ENCODE measurements around the gene TACR1. TPM values are rescaled to one million over a fixed set of nuclear protein-coding genes. Genes with fewer than 3 reads are reported as not detected.

TACR1 gene
- total RNA-seq, 4 donors from 2014 or later, result 1.1 to 5.6 TPM; not detected in 2

DNA sequence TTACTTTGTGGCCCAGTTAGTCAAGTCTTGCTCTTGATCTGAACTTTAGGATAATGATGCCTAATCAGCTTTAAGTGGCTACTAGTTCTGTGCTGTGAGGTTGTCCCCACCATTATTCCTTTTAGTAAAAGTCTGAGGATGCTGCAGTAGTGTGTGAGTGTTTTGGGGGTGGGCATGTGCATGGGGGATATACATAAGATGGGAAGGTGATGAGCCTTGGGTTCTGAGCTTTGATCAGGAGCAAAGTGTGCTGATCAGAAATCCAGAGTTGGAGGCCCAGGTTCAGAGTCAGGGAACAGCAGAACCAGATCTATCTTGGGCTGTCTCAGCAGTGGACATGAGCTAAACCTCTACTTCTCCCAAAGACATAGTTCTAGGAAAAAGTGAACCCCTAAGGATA is 174.1 kb downstream of the TACR1 start:
- TF ChIP-seq, protein P1, sequence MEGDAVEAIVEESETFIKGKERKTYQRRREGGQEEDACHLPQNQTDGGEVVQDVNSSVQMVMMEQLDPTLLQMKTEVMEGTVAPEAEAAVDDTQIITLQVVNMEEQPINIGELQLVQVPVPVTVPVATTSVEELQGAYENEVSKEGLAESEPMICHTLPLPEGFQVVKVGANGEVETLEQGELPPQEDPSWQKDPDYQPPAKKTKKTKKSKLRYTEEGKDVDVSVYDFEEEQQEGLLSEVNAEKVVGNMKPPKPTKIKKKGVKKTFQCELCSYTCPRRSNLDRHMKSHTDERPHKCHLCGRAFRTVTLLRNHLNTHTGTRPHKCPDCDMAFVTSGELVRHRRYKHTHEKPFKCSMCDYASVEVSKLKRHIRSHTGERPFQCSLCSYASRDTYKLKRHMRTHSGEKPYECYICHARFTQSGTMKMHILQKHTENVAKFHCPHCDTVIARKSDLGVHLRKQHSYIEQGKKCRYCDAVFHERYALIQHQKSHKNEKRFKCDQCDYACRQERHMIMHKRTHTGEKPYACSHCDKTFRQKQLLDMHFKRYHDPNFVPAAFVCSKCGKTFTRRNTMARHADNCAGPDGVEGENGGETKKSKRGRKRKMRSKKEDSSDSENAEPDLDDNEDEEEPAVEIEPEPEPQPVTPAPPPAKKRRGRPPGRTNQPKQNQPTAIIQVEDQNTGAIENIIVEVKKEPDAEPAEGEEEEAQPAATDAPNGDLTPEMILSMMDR (IDR thresholded peaks at IDR 0.05), result no peak
- no peak for TF ChIP-seq POLR2A (IDR thresholded peaks at IDR 0.05)
- Histone ChIP-seq H3K36me3 (no peaks in the 10 kb centered on the region), H3K9me3 (no peaks in the 10 kb centered on the region), H3K4me1 (no peaks in the 10 kb centered on the region), H3K27ac (no peak overlapping the region), H3K4me3 (no peak overlapping the region), H3K27me3 (no peaks in the 10 kb centered on the region)
- DNase-seq, result no peak

DNA sequence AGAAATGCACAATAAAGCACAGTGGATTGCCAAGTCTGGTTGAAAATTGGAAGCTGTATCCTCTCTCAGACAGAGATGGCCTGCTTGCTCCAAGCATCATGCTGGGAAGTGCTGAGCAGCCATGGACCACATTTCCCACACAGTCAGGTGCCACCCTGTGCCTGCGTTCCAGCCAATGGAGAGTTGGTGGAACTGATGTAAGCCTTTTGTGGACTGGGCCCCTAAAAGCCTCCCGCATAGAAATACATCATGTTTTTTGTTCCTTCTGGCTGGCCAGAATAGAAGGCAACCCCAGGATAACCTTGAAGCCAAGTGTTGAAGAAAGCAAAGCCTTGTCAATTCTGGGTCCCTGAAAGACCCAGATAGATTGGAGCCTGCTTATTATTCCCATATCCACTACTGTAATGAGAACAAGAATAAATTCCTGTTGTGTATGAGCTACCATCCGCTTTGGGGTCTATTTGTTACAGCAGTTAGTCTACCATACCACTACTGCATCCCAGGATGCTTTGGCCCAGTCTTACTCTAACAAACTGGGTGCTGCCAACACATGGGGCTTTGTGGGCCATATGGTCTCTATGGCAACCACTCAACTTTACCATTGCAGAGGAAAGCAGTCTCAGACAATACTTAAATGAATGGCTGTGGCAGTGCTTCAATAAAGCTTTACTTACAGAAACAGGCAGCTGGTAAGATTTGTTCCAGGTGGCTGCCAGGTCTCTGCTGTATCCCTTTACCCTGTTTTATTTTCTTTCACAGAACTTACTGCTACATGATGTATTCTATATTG is 175.5 kb downstream of the TACR1 start:
- no peak overlapping the region for H3K4me3 ChIP-seq
- TF ChIP-seq, protein P1 (IDR thresholded peaks at IDR 0.05), result no peak
- no peak for TF ChIP-seq POLR2A (IDR thresholded peaks at IDR 0.05)
- no peaks in the 10 kb centered on the region for H3K4me1 ChIP-seq
- H3K36me3 ChIP-seq, result no peaks in the 10 kb centered on the region
- H3K27ac ChIP-seq, result no peak overlapping the region
- no peak for DNase-seq
- H3K9me3 ChIP-seq, result no peaks in the 10 kb centered on the region
- H3K27me3 ChIP-seq, result no peaks in the 10 kb centered on the region

DNA sequence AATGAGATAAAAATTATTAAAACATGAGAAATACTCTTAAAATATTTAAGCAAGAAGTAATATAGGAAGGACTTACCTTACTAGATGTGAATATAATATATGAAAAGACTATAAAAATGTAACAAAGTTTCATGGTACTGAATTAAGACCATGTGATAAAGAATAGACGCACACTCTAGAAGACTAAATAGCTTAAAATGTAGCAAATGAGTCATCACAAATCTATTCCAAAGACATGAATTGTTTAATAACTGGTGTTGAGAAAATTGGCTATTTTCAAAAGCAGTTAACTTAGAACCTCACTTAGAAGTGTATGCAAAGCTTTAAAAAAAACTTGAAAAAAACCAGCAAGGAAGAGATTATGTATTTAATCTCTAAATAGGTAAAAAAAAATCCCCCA is 176.8 kb downstream of the TACR1 start:
- no peaks in the 10 kb centered on the region for H3K36me3 ChIP-seq
- no peak for DNase-seq
- TF ChIP-seq, protein P1 (IDR thresholded peaks at IDR 0.05), result no peak
- TF ChIP-seq POLR2A (IDR thresholded peaks at IDR 0.05), result no peak
- H3K27me3 ChIP-seq, result no peaks in the 10 kb centered on the region
- H3K9me3 ChIP-seq, result no peaks in the 10 kb centered on the region
- no peak overlapping the region for H3K27ac ChIP-seq
- no peaks in the 10 kb centered on the region for H3K4me1 ChIP-seq
- H3K4me3 ChIP-seq, result no peak overlapping the region

DNA sequence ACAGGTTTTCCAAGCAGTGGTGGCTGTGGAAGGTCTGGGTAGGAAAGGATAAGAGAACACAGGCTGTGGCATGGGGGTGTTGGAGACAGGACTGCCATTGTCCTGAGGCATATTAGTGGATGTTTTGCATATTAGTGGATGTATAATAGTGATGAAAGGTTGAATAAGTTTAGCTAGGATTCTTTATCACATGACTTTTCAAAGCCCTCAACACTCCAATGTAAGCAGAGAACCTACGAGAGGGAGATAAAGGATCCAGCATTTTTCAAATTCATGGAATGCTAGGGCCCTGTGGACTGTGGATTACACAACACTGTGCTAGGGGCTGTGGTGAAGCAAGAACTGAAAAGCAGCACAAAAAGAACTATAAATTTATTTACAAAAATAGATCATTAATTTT is 177.6 kb downstream of the TACR1 start:
- H3K9me3 ChIP-seq, result no peaks in the 10 kb centered on the region
- no peaks in the 10 kb centered on the region for H3K4me1 ChIP-seq
- no peak for TF ChIP-seq POLR2A (IDR thresholded peaks at IDR 0.05)
- TF ChIP-seq, protein P1 (IDR thresholded peaks at IDR 0.05), result no peak
- no peak overlapping the region for H3K27ac ChIP-seq
- no peak for DNase-seq
- no peak overlapping the region for H3K4me3 ChIP-seq
- no peaks in the 10 kb centered on the region for H3K27me3 ChIP-seq
- no peaks in the 10 kb centered on the region for H3K36me3 ChIP-seq

DNA sequence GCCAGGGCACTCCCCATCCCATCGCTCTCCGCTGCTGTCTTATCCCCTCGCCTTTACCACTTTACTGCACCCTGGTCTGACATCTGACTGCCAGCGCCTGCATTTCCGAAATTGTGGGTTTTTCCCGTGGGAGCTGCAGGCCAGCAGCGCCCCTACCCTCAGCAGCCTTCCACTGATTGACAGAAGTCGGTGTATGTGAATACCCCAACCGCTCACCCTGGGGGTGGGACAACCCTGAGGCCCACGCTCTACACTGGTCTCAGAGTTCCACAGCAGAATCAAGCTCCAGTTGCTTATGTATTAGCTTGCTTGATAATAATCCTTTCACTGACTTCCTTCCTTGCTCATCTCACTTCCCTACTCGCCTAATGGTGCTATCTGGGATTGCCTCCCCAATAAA is 178.8 kb downstream of the TACR1 start:
- Histone ChIP-seq H3K27ac (no peak overlapping the region), H3K4me3 (no peak overlapping the region), H3K4me1 (no peaks in the 10 kb centered on the region), H3K9me3 (no peaks in the 10 kb centered on the region), H3K27me3 (no peaks in the 10 kb centered on the region), H3K36me3 (no peaks in the 10 kb centered on the region)
- no peak for DNase-seq
- no peak for TF ChIP-seq POLR2A (IDR thresholded peaks at IDR 0.05)
- TF ChIP-seq, protein P1 (IDR thresholded peaks at IDR 0.05), result no peak

Measured in Peyer's patch (tissue), 4 donors.